HepG2 (cell line): ENCODE results near the gene KCTD13.

Experiments
- IRF2 ChIP-seq: IDR thresholded peaks from 2 replicates; pipeline ENCODE4 v1.6.1; 2018; ENCODE audit warnings: missing genetic modification reagents, missing compliant biosample characterization
- RAD51 ChIP-seq: fragments of 450-650 bp; IDR thresholded peaks from 2 replicates; pipeline ENCODE4 v1.6.1; 2016; ENCODE audit warnings: borderline replicate concordance
- SMARCE1 ChIP-seq: fragments of 450-650 bp; IDR thresholded peaks from 2 replicates; pipeline ENCODE4 v1.6.1; 2017; ENCODE audit warnings: borderline replicate concordance
- SP1 ChIP-seq, 2 experiments: fragments of 450-650 bp in 1 of 2; sonication (generic) in 1 of 2; formaldehyde crosslinking in 1 of 2; IDR thresholded peaks; 2 replicates each; pipeline versions ENCODE4 v1.4.0 to v1.6.1; 2016 to 2020; ENCODE audit warnings: missing genetic modification reagents in 1 of 2
- ZNF251 ChIP-seq: sonication (generic); formaldehyde crosslinking; IDR thresholded peaks from 2 replicates; pipeline ENCODE4 v1.9.0; 2021; ENCODE audit warnings: mild to moderate bottlenecking, missing genetic modification reagents
- ZNF816 ChIP-seq: sonication (generic); formaldehyde crosslinking; IDR thresholded peaks from 2 replicates; pipeline ENCODE4 v1.8.0; 2022; ENCODE audit warnings: missing genetic modification reagents, mild to moderate bottlenecking, borderline replicate concordance
- TF ChIP-seq, protein P1 (sequence below): sonication (generic); formaldehyde crosslinking; conservative IDR thresholded peaks from 2 replicates; pipeline ENCODE4 v1.4.0; 2020; ENCODE audit warnings: missing genetic modification reagents
- TF ChIP-seq, protein P2 (sequence below): sonication (generic); formaldehyde crosslinking; conservative IDR thresholded peaks from 2 replicates; pipeline ENCODE4 v1.8.1; 2023; ENCODE audit warnings: missing genetic modification reagents

DNA sequence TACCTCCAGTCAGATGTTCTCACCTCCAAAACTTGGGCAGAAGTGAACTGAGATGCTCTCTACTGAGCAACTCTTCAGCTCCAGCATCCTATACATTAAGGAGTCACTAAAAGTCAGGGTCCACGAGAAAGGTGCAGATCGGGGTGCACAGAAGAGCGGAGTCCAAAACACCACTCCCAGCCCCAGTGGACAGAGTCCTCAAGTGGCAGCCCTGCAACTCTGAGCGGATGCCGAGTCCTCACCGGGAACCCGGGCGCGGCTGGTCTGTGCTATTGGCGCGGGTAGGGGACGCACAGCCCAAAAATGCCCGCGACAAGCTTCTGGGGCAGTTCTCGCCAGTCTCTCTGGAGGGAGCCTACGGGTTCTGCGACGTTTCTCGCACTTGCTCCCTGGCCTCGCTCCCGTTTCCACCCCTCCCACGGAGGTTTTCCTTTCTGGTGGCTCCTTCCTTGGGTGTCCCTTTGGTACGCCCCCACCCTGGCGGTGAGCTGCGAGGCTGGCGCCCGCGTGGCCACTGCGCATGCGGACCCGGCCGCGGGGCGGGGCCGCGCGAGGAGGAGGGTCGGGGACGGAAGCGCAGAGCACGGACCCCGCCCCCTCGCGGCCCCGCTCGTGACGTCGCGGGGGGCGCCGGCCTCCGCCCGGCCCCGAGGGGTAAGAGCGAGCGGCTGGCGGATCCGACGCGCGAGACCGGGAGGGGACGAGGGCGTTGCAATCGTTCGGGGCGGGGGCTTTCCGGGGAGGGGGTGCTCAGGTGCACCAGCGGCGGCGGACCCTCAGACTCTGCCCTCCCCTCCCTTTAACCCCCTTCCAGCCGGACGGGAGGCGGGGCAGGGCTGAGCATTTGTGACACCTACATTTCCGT lies 35.7 kb upstream of the KCTD13 start, which contains the start of gene TMEM219:
- TF ChIP-seq SMARCE1 = no peak
- peak; percentile 86 for TF ChIP-seq IRF2 (CRISPR knock-in tag)
- TF ChIP-seq, protein P1, sequence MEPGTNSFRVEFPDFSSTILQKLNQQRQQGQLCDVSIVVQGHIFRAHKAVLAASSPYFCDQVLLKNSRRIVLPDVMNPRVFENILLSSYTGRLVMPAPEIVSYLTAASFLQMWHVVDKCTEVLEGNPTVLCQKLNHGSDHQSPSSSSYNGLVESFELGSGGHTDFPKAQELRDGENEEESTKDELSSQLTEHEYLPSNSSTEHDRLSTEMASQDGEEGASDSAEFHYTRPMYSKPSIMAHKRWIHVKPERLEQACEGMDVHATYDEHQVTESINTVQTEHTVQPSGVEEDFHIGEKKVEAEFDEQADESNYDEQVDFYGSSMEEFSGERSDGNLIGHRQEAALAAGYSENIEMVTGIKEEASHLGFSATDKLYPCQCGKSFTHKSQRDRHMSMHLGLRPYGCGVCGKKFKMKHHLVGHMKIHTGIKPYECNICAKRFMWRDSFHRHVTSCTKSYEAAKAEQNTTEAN = no peak
- TF ChIP-seq ZNF251 (CRISPR knock-in tag) = no peak
- TF ChIP-seq SP1 (IDR thresholded peaks at IDR 0.05) = no peak
- TF ChIP-seq SP1 (CRISPR knock-in tag; IDR thresholded peaks at IDR 0.05) = peak; percentile 51
- no peak for TF ChIP-seq RAD51
- TF ChIP-seq, protein P2, sequence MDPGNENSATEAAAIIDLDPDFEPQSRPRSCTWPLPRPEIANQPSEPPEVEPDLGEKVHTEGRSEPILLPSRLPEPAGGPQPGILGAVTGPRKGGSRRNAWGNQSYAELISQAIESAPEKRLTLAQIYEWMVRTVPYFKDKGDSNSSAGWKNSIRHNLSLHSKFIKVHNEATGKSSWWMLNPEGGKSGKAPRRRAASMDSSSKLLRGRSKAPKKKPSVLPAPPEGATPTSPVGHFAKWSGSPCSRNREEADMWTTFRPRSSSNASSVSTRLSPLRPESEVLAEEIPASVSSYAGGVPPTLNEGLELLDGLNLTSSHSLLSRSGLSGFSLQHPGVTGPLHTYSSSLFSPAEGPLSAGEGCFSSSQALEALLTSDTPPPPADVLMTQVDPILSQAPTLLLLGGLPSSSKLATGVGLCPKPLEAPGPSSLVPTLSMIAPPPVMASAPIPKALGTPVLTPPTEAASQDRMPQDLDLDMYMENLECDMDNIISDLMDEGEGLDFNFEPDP (CRISPR knock-in tag) = peak; percentile 98; the same call in 1 of the 2 replicates
- peak; percentile 93; the same call in 1 of the 2 replicates for TF ChIP-seq ZNF816 (CRISPR knock-in tag)
